Measurements from ENCODE around the gene THRB.
"Not testable (repeated sequence)": the region's sequence is repeated elsewhere in the genome, so short reads cannot be mapped to it uniquely, and the experiment has no call there.

The THRB gene

DNA sequence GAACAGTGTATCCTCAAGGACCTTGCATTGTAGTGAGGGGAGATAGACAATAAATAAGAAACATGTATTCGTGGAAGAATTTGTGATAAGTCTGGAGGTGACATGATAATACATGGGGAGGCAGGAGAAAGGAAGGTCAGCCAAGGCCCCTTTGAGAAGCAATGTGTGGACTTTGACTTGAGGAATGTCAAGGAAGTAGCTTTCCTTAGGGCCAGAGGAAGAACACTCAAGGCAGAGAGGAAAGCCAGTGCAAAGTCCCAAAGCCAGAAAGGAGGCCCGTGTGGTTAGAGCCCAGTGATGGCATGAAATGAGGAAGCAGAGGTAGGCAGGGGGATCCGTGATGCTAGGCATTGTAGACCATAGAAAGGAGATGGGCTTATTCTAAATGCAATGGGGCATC lies 357.3 kb downstream of the THRB start:
- no peak for DNase-seq

DNA sequence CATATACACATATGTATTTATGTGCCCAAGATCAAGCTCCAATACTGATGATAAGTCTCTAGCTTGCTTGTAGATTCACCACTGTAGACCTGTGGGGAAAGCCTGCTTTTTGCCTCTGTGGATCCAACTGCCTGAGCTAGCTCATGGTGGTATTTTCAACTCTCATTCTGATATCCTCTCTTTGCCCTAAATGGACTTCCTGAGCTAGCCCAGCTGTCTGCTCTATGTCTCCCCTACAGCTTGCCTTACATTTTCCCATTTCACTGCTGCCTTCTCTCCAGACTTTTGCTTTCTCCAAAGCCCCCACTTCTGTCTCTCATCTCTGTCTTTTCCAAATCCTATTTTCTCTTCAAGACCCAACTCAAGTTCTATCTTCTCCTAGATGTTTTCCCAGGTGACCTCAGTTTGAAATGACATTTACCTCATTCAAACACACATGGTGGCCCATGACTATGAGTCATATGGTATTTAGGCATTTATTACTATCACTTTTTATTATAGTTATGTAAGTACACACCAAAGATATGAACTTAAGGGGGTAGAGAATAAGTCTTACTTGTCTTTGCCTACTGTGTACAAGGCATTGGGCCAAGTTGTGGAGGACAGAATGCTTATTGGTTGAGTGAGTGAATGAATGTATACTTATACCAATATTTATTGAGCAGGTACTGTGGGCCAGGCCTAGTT lies 357.9 kb downstream of the THRB start:
- DNase-seq: no peak

DNA sequence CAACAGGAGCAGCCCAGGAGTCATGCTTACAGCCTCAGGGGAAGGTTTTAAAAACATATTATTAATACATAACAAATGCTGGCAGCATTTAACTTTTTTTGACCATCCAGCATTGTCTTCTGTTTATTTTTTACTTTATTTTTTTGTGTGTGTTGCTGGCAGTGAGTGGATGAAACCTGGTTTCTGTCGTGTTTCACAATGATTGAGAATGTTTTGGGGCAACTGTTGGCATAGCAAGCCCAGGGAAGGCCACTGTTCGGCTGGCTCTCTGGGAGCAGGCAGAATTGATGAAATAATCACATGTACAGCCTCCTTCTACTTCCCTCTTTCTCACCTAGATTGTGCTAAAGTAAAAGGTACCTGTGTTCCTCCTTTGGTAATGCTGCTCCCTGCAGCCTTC lies 359.4 kb downstream of the THRB start:
- no peak for DNase-seq

DNA sequence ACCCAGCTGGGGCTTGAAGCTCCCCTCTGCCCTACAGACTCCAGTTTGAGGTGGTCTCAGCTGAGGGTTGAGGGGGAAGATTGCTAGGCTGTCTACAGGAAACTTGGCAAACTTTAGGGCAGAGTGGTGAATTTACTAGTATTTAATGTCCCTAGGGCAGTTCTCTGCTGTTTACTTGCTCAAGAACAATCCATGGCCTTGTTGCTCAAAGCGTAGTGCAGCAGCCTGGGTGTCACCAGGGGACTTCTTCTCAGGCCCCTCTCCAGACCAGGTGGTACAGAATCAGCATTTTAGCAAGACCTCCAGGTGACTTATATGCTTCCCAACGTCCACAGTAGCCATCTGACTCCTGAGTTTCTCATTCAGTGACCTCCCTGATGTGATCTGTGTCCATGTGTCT lies 360.7 kb downstream of the THRB start:
- no peak for DNase-seq

DNA sequence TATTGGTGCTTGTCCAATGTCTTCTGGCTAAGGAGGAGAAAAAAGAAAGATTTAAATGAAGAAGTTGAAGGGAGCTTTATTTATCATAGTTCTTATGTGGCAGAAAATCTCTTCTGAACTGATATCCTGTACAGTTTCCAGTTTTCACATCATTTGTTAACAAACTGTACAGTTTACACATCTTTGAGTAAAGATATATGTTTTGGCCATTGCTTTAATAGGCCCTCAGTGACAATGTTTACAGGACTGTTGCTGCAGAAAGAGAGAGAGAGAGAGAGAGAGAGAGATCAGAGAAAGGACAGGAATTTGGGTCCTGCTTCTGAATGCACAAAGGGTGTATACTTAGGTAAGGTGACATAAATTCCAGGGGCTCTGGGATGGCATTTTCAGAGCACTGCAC lies 361.2 kb downstream of the THRB start:
- no peak for DNase-seq

DNA sequence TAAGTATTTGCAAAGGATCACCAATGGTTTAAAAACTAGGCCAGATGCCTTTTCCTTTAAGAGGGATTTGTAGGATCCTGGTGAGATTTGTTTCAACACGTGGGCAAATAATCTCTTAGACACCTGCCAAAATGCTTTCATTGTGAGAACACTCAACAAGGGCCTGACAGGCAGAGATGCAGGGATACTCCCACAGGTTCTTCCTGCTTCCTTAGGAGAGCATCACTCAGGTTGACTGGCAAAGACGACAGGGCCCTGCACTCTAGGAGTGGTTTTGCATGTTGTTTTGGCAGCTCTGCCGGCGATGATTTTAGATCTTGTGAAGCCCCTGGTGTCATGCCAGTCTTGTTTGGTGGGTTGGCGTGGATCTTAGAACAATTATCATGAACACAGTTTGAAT lies 365.1 kb downstream of the THRB start:
- DNase-seq: no peak

DNA sequence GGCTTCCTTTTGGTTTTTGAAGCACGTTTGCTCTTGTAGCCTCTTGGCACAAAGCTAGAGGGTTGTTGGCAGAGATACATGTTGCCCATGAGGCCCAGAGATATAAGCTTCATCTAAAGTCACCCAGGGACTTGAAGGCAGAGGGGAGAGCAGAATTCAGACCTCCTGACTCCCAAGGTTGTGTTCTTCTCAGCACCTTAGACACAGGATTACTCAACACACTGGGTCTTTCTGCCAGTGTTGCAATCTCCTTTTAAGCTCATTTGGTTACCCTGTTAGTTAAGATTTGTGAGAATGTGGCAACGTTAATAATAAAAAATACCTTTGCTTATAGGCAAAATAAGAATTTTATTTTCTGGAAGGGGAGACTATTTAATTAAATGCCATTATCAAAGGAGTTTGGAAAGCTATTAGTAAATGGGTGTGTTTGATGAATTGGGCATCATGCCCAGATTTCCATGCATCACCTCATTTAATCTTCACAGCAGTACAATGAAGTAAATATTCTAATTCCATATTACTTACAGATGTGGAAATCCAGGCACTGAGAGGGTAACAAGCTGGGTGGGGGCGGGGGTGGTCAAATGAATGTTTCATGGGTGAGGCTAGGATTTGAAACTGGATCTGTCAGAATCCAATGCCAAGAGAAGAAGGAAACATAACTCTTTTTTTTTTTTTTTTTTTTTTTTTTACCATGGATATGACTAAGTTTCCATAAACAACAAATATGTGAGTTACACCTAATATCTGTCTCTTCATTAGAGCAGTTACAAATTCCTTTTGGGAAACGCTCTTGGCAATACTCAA lies 366.2 kb downstream of the THRB start:
- no peak for DNase-seq

DNA sequence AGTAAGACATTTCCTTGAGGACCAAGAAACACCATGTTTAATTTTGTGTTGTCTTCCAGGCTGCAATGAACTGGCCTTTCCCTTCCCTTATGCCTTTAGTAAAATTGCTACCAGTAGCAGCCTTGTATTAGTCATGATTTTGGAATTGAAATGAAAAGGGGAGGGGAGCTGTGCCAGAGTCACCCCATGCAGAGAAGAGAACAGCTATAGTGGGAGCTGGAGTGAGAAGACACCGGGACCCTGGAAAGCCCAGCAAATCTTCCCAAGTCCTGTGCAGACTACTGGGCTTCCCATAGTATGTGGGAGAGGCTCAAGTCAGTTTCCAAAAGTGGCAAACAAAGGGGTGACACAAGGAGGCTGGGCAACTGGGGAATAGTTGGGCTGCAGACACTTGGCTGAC lies 371.1 kb downstream of the THRB start:
- no peak for DNase-seq

DNA sequence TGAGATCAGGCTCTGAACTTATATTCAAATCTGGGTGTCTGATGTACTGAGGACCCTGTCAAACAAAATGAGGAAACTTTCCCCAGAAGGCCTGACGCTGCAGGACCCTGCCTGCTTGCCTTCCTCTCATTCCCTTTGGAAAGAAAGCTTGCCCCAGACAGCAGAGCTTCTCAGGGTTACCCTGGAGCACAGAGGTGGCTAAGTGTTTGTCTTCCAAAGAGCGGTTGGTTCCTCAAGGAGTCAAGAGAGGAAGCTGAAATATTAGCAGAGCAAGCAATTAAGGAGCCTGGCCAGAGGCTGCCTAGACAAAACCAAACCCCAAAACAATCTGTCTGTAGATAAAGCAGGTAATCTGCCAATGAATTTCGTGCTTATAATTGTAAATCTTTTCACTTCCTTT lies 374.2 kb downstream of the THRB start:
- DNase-seq: no peak

DNA sequence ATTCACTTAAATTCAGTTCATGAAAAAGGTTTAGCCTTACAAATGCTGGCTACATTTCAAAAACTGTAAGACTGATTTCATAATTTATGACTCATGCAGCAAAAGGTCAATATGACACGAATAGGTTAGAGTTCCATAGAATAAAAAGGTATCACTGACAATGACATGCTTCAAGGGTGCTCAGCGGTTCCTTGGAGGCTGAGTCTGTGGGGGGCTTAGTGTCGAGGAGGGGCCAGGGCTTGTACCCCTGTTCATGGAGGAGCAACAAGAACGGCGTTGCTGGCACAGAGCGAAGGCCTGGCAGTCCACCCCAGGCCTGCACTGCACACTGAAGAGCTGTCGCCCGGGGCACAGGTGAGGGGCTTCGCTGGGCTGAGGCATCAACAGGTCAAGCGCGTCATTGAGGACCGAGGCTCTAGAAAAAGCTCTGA lies 375.3 kb downstream of the THRB start:
- no peak for DNase-seq

DNA sequence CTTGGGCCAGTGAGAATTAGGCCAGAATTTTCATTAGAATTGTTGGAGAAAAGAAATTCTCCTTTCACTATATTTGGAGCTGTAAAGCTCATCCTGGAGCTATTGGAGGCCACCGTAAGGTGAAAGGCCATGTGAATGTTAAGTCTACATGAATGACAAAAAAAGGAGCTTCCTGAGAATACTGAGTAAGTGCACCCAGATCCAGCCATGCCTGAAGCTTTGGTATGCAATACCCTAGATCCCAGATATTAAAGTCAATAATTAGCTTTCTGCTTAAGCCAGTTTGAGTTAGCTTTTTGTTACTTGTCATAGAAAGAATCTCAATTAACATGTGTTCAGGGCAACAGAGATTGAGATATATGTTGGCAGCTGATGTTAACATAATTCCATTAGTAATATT lies 377.1 kb downstream of the THRB start:
- DNase-seq: no peak

DNA sequence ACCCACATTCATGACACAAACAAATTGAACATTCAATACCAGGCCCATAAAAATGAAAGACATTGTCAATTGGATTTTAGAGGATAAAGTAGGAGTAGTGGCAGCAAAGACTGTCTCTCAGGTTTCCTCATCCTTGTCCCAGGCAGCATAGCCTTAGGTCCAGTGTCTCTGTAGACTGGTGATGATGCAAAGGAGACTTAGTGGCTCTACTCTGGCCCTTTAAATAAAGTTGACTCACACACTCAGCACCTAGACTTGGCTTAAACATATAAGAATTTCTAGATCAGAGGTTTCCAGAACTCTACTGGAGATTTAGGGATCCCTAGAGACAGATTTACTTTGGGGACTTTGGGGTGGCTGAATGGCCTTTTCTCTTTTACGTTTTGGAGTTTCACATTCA lies 382.9 kb downstream of the THRB start:
- no peak for DNase-seq

DNA sequence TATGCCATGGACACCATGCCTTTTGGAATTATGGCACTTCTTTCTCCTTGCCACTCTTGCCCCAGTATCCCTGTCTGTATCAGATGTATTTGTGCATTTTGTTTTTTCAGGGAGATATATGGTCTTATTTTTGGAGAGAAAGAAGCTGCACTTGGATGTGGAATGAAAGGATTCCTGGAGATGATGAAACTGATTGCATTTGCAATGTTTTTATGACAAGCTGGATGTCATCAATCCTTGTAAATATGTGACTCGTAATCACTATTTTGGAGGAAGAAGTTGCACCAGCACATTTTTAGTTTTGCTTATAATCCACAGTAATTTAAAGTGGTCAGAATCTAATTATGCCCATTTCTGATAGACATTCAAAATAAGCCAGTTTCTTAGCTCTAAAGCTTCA lies 384.6 kb downstream of the THRB start:
- no peak for DNase-seq

DNA sequence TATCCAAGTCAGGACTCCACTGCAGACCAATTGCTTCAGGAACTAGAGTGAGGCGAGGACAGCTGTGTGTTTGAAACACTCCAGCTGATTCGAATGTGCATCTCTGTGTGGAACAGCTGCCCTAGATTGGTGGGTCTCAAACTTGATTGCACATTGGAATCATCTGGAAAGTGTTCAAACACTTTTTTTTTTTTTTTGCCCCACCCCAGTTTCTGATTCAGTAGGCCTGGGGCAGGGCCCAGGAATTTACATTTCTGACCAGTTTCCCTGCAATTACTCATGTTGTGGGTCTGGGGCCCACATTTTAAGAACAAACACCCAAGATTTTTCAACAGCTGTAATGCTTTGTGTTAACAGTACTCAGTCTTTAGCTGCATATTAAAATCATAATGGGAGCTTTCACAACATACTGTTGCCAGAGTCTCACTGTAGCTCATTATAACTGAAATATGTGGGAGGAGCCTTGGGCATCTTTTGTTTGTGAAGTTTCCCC lies 392.9 kb downstream of the THRB start:
- DNase-seq: no peak

DNA sequence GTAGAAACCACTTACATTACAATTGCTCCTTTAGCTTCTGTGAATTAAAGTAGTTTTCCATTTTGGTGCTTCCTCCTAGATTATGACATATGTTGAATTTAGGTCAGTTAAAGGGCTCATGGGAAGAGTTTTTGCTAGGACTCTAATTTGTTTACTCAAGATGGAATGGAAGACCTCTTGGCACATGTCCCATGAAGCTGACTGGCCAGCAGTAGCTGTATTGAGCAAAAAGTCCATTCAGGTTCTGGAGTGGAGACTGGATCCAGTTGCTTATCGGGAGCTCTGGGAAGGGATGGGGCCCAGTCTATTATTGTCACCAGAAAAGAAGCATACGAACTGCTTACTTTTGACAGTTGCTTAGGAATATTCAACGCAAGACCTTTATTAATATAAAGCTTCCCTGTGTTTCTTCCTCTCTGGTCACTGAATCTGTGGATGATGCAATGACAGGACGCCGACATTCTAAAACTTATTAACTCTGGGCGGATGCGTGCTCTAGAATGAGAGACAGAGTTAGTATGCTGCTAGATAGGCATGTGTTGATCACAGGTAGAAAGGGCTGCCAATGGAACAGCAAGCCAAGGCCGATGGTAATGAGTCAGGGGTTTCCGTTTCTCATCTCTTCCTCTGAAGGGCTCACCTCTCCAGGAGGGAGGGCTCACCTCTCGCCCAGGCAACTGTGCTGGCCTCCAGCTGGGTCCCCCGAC lies 393.8 kb downstream of the THRB start:
- DNase-seq: no peak

DNA sequence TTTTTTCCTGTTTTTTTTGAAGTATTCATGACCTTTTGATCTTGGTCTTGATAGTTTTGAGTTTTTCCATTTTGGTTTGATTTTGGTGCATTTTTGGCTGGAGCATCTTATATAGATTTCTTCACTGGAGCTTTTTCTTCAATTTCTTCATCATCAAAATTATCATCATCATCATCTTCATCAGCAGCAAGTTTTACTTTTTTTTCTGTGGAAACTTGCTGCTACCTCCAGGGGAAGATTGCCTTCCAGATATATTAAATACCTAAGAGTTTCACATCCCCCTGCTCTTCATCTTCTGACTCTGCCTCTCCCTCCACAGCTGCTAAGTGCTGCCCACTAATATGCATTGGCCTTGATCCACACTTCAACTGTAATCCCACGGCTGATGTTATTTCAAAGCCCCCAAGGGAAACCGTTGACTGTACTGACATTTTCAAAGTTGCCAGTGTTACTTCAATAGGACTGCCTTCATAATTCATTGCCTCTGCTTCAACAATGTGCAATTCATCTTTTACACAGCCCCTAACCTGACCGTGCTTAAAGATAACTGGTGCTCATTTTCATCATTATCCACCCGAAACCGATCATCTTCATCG lies 397.9 kb downstream of the THRB start:
- no peak for DNase-seq

DNA sequence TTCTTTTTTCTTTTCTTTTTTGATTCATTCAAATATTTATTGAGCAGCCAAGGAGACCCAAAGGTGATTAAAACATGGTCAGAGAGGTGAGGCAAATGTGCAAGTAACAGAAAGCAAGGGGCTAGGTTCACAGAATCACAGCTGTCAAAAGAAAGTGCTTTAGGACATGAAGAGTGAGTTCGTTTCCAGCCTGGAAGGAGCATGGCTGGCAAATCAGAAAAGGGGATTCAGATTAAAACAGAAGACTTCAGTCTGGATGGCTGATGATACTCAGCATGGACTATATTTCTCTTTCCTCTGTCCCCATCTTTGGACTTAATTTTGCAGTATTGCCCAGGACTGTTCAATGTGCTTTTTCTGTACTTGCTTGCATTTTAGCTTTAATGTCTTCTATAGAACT lies 398.4 kb downstream of the THRB start:
- no peak for DNase-seq

DNA sequence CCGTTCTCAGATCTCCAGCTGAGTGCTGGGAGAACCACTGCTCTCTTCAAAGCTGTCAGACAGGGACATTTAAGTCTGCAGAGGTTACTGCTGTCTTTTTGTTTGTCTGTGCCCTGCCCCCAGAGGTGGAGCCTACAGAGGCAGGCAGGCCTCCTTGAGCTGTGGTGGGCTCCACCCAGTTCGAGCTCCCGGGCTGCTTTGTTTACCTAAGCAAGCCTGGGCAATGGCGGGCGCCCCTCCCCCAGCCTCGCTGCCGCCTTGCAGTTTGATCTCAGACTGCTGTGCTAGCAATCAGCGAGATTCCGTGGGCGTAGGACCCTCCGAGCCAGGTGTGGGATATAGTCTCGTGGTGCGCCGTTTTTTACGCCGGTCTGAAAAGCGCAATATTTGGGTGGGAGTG lies 399.8 kb downstream of the THRB start:
- not testable (repeated sequence) for DNase-seq

DNA sequence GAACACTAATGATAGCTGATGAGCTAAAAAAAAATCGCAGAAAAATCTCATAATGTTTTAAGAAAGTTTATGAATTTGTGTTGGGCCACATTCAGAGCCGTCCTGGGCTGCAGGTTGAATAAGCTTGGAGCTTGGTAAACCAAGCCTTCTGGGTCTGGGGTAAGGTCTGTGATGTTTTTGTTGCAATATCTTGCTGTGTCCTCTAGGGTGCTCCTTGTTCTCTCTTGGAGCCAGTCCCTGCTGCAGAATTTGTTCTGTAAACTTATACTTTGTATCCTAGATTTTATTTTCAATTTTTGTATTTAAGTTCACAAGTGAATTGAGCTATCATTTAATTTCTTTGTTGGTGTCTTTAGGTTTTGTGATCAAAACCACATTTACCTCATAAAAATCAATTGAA lies 405.9 kb downstream of the THRB start:
- DNase-seq: no peak

DNA sequence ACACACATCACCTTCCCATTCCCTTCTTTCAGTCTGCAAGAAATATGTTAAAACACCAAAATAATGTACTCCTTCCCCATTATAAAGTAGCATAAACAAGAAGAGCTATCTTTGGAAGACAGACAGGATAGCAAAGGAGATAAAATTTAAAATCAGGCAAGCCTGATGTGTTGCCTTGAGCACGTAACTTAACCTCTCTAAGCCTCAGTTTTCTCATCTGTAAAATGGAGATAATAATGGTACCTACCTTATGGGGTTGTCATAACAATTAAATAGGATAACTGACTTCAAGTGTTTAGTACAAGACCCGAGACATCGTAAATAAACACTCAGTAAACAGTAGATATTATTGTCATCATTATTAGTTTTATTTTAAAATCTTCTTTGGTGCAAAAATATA lies 407.2 kb downstream of the THRB start:
- DNase-seq: no peak

DNA sequence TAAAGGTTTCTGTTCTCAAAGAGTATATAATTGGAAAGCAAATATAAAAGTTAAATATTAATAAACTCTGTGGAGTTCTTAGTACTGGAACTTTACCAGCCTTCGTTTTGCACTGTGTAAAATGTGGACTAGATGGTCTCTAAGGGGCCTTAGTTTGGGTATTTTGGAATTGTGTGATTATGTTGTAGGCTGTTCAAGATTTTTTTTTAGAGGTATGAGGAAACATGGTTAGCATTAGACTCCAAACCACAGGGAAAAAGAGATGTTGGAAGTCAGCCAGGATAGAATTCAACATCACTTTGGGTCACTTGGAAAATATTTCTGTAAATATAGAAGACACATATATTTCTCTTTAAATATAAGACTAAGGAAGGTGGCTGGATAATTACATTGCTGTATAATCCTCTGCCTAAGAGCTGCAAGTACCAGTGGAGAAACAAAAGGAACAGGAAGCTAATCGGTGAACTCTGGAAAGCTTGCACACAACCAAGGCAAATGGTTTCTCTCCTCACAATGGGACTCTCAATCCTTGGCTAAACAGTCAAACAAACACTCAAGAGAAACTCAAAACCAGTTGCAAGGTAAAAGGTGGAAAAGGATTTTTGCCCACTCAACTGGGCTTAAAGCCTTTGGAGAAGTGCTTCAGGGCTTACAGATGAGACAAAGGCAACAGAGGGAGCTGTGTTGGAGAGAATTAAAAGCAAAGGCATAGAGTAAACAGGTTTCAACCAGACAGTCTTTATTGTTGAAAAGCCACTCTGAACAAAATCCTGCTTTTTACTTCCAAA lies 407.8 kb downstream of the THRB start:
- no peak for DNase-seq

DNA sequence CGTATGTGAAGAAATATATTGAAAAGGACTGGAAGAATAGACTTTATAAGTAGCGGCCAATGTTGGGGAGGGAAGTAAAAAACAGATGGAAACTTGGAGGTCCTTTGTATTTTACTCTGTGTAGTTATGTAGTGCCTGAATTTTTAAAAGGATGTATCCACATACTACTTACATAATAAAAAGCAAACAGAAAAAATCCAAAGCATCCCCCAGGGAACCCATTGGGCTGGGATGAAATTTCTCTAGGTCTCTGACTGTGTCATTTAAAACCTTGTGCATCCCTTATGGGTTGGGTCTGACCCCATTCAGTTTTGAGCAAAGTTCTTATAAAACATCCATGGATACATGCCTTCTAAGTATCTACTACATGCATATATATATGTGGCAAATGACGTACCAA lies 408.4 kb downstream of the THRB start:
- DNase-seq: no peak

DNA sequence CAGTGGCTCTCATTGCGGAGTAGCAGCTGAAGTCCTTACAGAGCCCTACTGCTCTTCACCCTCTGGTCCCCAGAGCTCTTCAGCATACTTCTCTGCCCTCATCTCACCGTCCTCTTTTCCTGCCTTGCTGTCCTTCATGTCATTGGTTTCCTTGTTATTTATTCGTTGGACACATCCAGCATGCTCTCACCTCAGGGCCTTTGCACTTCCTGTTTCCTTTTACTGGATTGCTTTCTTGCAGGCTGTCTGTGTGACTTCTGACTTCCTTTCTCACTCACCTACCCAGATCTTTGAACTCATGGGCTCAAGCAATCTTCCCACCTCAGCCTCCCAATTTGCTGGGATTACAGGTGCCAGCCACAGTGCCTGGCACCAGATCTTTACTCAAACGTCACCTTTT lies 422.5 kb downstream of the THRB start:
- no peak for DNase-seq

All from stimulated activated CD4-positive, alpha-beta T cell treated with anti-CD3 and anti-CD28 coated beads, Interleukin-12 subunit alpha, Interleukin-12 subunit beta, amount 100 ng/mL, for 4 hours (primary cell).